ENCODE measurements around the gene CTSH. TPM values are rescaled to one million over a fixed set of nuclear protein-coding genes. Genes with fewer than 3 reads are reported as not detected.

The CTSH gene
- total and polyA plus RNA-seq, 2 of the 13 experiments (the other 11 are each of a cell fraction or from before 2014, with no cell fraction given), result 265 to 653 TPM

- TF ChIP-seq FOXO4 (CRISPR knock-in tag; conservative IDR thresholded peaks at IDR 0.05) (no peak), FOSL1 (CRISPR knock-in tag; IDR thresholded peaks at IDR 0.05; ENCODE audit: borderline replicate concordance) (no peak), ZNF10 (CRISPR knock-in tag; IDR thresholded peaks at IDR 0.05; ENCODE audit: borderline replicate concordance, low read depth) (no peak), ZNF770 (CRISPR knock-in tag; IDR thresholded peaks at IDR 0.05) (no peak), YEATS4 (CRISPR knock-in tag; IDR thresholded peaks at IDR 0.05; ENCODE audit: borderline replicate concordance) (no peak), HMGXB3 (CRISPR knock-in tag; IDR thresholded peaks at IDR 0.05; ENCODE audit: borderline replicate concordance) (no peak), ZBTB34 (CRISPR knock-in tag; IDR thresholded peaks at IDR 0.05) (no peak), FIP1L1 (IDR thresholded peaks at IDR 0.05; ENCODE audit: borderline replicate concordance, insufficient read depth, low read depth, low read length) (no peak), ZNF788 (CRISPR knock-in tag; IDR thresholded peaks at IDR 0.05; ENCODE audit: borderline replicate concordance) (no peak), NCOA2 (CRISPR knock-in tag; IDR thresholded peaks at IDR 0.05) (no peak), STAG1 (CRISPR knock-in tag; IDR thresholded peaks at IDR 0.05) (peak; percentile 8; the same call in 1 of the 2 replicates), ZKSCAN5 (CRISPR knock-in tag; IDR thresholded peaks at IDR 0.05) (peak; percentile 26; the same call in 1 of the 2 replicates)
Measured at GRCh38 chr15:78950902-78951840, 6.3 kb upstream of the CTSH start (continued).
